ENCODE results near the gene KRTAP17-1.
"Not testable (repeated sequence)": the region's sequence is repeated elsewhere in the genome, so short reads cannot be mapped to it uniquely, and the experiment has no call there.

The KRTAP17-1 gene, protein sequence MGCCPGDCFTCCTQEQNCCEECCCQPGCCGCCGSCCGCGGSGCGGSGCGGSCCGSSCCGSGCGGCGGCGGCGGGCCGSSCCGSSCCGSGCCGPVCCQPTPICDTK

DNA sequence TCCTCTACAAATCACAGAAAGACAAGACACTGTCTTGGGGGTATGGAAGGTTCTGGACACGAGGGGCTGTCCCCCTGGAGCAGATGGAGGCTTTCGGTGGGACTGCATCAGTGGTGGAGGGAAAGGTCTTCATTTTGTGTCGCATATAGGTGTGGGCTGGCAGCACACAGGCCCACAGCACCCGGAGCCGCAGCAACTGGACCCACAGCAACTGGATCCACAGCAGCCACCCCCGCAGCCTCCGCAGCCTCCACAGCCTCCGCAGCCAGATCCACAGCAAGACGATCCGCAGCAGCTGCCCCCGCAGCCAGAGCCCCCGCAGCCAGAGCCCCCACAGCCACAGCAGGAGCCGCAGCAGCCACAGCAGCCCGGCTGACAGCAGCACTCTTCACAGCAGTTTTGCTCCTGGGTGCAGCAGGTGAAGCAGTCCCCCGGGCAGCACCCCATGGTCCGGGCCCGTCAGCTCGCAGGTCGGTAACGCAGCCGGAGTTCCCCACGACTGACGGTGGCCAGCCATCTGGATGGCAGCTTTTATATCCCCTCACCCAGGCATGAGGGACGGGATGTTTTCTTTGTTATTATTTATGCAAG lies at the start of gene KRTAP17-1:
Gene KRTAP17-1, minus strand, starts transcription at position 507 of the 591 bp plus-strand sequence. Its CDS starts 60 bp downstream, at position 447.
- no peak for DNase-seq (ENCODE audit: low read depth in 2 of 2)

DNA sequence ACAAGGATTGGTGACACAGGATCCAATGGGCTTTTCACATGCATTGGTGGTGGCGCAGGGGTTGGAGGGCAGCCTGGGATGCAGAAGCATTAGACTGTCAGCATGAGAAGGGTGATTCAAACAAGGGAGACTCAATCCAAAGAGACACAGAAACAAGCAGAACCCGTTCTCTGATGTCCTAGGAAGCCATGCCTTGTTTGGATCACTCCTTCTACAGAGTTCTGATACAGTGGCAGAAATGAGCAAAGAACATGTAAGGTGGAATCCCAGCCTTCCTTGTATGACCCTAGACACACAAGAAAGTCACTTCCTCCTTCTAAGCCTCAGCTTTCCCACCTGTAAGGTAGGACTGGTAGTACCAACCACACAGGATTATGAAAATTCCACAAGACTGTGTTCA lies 48.4 kb upstream of the KRTAP17-1 start:
- no peak for DNase-seq (ENCODE audit: low read depth in 2 of 2)

DNA sequence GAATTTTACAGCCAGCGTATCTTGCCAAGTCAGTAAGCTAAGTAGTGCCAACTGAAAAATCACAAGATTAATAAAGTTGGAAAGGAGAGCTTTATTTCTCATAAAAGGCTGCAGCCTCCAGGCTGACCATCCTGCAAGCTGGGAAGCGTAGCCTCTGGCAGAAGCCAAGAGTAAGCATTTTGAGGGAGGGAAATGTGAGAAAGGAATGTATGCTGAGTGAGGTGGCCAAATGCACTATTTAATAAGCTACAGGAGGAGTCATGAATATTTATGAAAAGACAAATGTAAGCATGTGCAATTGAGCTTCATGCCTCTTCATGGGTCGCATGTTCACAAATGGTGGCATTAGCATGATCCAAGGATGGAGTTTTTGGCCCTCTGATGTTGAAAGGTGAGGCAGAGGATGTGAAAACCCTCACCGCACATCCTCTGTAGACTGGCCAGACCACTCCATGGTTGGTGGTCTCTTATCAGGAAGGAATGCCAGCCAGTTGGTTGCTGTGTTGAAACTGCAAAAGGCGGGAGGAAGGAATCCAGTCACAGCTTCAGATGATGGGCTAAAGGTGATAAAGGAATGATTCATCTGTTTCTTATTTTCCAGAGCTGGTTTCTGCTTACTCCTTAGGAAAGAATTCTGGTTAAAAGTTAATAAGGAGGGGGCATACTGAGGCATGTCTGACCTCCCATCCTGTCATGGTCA lies 44.9 kb upstream of the KRTAP17-1 start:
- no peak for DNase-seq (ENCODE audit: low read depth in 2 of 2)

DNA sequence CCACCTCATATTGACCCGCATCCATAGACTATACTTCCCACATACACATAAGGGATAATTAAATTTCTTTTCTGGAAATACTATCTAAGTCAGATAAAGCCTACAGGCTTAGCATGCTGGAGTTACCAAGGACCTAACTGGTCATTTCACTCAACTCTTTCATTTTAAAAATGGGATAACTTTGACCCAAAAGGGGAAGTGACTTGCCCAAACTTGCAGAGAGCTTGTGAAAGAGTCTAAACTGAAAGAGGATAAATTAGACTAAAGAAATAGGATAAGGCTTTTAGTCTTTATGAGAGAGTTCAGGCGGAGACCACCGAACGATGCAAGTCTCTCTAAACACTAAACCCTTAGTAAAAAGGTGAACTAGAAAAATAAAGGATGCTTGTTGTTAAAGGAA lies 39.0 kb upstream of the KRTAP17-1 start:
- DNase-seq (ENCODE audit: low read depth in 2 of 2), result no peak

DNA sequence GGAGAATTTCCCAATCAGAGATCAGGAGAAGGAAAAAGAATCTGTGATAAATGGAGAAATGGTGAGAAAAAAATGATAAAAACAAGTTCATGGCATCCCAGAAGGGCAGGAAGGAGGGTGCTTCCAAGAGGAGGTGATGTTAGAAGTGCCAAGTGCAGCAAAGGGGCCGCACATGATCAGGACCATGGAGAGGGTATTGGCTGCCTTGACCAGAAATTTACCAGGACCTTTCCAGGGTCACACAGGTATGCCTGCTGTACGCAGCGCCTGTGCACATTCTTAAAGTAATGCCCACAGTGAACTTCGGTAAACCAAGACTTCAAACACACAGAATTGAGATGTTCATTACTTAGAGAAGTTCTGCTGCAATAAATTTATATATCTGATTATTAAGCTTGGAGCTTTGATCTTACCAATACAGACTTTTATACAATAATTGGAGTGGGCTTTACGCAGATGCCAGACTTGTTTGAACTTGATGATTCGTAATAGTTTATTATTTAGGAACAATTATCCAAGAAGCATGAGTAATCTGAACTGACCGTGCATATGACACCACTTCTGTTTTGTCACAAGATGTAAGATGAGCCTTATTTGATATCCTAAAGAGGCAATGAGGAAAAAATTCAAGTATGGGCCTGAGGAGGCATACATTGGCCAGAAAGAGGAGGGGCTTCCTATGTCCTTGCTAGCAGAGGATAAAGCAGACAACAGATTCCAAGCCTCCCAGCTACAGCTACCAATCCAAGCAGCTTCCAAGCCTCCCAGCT lies 37.3 kb upstream of the KRTAP17-1 start:
- DNase-seq (ENCODE audit: low read depth in 2 of 2), result no peak

DNA sequence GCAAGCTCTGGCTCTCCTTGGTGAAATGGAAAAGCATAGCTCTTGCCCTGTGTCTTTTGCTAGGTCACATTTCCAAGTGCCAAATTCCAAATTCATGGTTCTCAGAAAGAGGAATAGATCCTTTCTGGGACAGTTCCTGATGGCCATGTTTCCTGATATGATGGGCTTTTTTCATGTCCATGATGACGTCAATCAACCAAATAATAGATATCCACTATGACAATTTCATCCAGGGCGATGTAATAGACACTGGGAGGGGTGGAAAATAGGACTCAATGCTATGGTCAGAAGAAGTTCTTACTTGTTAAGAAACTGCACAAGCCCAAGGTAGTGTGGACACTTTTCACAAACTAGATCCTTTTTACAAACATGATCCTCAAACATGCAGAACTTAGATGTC lies 35.7 kb upstream of the KRTAP17-1 start:
- DNase-seq (ENCODE audit: low read depth in 2 of 2), result no peak

DNA sequence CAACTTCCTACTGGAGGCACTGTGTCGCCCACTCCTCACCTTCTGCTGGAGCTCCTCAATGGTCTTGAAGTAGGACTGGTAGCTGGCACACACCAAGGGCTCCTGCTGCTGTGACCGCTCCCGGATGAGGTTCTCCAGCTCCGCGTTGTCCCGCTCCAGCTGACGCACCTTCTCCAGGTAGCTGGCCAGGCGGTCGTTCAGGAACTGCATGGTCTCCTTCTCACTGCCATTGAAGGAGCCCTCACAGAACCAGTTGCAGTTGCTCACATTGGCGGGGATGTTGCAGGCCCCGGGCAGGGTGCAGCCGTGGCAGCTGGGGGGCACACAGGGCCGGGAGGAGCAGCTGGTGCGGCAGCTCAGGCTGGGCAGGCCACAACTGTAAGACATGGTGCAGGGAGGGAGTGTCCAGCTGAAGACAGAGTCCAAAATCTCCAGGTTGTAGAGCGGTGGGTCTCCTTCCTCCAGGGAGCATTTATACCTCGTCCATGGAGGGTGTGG lies 34.9 kb upstream of the KRTAP17-1 start, which contains the start of gene KRT33A:
Gene KRT33A, minus strand, starts transcription at position 448 of the 498 bp plus-strand sequence. Its CDS starts 61 bp downstream, at position 387.
- DNase-seq (ENCODE audit: low read depth in 2 of 2), result not testable (repeated sequence)

DNA sequence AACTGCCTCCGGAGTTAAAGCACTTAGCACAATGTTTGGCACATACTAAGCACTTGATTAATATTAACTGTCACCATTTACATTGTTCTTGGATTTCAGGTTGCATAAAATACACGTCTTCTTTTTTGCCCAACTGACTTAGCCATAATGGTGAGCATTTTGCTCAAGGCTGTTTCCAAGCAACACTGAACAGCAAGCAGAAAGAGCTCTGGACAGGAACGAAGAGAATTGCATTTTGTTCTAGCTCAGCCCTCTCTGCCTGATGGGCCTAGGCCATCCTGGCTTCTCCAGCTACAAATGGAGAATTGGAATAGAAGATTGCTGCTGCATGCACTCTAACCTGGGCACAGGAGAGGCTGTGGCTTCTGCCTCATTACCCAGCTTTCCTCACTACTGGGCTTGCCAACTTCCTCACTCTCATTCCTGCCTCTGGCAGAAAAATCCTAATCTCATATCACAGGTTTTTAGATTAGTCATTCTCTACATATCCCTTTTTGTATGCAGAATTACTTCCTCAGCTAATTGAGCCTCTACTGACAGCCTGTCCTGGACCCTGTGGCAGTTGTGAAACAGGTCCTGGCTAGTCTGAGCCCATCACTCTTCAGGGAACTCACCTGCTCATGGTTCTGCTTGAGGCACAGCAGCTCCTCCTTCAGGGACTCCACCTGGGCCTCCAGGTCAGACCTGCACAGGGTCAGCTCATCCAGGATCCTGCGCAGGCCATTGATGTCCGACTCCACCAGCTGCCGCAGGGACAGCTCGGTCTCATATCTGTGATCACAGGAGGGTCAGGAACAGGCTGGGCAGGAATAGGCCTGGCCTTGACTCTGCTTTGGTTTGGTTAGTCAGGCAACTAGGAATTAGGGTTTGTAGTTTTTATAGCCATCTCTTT lies 32.6 kb upstream of the KRTAP17-1 start:
- no peak for DNase-seq (ENCODE audit: low read depth in 2 of 2)

DNA sequence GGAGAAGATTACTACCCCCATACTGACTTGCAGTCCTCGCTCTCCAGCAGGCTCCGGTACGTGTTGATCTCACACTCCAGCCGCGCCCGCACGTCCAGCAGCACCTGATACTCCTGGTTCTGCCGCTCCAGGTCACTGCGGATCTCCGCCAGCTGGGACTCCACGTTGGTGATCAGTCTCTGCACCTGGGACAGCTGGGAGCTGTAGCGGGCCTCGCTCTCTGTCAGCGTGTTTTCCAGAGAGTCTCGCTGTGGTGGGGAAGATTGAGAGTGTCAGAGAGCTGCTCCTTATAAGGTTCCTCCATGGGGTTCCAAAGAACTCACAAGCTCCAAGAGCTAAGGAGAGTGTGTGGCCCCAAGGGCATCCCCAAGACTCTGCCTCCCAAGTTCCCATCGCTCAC lies 30.9 kb upstream of the KRTAP17-1 start:
- DNase-seq (ENCODE audit: low read depth in 2 of 2), result not testable (repeated sequence)

DNA sequence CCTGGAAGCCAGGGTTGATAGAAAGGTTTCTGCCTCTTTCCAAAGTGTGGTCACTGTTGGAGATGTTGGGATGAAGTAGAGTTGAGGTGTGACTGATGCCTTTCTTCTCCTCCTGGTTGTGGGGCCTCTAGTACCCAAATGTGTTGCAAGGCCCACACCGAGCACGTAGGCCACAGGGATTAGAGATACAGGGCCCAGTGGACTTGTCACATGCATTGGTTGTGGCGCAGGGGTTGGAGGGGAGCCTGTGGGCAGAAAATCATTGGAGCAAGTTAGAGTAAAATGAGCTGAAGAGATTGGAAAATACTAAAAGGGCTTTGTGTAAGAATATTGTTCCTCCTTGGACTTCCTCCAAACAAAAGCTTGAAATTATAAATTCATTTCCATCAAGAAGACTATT lies 30.5 kb upstream of the KRTAP17-1 start:
- no peak for DNase-seq (ENCODE audit: low read depth in 2 of 2)

DNA sequence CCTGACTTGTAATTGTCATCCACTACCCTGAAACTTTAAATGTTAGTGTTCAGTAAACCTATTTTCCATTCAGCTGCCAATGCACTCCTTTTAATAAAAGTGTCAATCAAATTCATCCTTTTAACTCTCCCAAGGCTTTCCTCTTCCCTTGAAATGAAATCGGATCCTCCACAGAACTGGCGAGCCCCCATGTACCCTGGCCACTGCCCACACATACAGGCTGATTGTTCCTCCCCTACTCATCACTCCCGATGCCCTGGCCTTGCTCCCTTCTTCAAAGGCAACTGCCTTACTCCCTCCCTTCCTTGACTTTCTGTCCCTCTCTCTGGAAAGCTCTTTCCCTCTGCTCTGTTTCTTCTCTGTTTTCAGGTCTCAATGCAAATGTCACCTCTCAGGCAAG lies 27.5 kb upstream of the KRTAP17-1 start:
- DNase-seq (ENCODE audit: low read depth in 2 of 2), result no peak

DNA sequence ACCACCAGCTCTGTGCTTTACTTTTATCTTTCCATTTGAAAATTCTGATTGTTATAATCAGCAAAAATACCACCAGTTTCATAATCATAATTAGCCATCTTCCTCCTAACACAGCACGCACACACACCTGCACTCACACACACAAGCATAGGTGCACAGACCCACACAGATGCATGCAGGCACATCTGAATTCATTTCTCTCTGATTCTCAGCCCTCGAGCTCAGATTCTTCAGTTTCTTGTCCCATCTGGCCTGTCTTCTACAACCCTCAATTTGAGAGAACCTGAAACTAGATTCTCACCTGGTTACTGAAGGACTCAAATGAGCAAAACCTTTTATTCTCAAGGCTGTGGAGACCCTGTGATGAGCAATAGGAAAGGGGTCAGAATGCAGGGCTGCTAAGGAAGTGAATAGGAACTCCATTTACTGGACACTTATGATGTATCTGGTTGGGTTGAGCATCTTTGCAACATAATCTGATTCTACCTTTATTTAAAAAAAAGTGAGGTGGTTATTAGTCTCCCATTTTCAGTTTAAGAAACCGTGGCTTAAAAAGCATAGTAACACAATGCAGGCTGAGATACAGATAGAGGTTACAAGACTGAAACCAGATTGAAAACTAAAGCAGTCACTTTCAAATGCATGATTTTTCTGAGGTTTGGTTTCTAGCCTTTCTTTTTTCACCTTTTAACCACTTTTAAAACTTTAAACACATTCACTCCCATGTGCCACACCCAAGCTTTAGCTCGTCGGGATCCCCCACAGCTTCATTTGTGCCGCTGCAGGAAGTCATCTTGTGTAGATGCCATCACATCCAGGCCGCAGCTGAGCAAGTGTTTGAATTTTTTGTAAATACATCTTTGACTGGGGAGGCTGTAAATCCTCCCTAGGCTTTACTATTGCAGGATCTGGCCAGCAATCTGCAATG lies 25.7 kb upstream of the KRTAP17-1 start:
- no peak for DNase-seq (ENCODE audit: low read depth in 2 of 2)

DNA sequence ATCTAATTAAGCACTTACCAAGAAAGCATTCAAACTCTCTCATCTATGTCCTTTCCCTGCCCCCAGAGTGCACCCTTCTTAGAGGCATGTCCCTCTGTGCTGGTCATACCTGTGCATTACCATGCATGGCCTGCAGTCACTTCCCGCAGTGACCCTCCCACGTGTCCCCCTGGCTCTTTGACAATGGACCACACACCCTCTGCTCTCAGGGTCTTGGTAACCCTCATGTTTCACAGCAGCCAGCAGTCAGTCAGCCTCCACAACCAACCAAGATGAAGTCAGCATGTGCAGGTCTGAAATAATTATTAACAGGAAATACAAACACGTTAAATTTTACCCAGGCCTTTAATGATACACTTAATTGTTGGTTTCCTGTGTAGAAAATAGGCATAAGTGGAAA lies 25.0 kb upstream of the KRTAP17-1 start:
- no peak for DNase-seq (ENCODE audit: low read depth in 2 of 2)

DNA sequence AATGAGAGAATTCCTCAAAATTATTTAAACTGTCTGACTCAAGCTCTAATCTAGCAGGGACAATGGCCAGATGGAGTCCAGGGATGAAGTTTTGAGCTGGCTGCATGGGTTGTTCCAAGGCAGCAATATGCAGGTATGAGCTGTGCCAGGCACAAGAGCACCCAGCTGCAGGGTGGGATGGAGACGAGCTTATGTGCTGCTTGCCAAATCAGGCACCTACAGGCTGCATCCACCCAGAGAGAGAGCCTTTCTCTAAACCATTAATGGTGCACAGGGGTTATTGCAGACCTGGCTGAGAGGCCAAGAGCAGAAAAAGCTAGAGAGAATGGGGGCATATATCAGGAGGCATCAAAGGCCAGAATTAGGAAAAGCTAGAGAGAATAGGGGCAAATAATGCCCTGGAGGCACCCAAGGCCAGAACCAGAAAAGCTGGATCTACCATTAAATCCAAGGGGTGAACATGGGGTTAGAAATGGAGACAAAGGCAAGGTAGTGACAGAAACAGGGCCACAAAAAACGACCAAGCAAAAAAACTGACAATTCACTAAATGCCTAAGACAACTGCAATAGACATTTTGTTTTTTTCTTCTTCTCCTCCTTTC lies 24.2 kb upstream of the KRTAP17-1 start:
- no peak for DNase-seq (ENCODE audit: low read depth in 2 of 2)

DNA sequence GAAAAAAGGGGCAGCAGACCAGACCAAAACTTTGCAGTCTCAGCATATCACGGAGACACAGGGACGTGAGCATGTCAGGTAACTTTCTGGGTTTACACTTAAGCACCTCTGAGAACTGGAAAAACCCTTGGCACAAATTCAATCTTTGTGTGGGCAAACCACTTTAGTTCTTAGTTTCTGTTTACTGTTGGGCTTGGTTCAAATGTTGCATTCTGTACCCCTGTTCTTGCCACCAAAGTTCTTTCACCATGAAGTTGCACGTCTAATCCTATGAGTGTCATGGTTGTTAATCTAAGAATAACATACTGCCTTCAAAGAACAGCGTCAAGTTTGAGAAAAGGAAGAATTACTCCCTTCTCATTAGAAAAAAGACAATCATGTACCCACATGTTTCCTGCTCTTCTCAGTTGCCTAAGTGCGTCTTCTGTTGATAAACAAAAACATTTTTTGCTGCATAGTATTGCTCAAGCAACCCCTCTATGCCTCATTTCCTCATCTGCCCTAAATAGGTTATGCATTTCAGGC lies 23.5 kb upstream of the KRTAP17-1 start:
- no peak for DNase-seq (ENCODE audit: low read depth in 2 of 2)

DNA sequence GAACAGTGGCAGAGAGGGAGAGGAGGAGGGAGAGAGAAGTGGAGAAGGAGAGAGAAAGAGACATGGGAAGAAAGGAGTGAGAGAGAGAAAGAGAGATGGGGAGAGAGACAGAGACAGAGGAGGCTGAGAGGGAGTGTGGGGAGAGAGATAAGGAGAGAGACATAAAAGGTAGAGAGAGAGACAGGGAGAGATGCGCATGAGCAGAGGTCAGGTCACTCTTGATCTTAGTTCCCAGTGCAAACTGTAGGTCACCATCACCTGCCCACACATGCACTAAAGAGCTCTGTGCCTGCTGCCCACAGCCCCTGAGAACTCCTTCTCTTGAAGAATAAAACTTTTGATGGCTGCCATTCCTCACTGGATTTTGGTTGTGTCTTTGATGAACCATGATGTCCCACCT lies 20.2 kb upstream of the KRTAP17-1 start:
- DNase-seq (ENCODE audit: low read depth in 2 of 2), result no peak

DNA sequence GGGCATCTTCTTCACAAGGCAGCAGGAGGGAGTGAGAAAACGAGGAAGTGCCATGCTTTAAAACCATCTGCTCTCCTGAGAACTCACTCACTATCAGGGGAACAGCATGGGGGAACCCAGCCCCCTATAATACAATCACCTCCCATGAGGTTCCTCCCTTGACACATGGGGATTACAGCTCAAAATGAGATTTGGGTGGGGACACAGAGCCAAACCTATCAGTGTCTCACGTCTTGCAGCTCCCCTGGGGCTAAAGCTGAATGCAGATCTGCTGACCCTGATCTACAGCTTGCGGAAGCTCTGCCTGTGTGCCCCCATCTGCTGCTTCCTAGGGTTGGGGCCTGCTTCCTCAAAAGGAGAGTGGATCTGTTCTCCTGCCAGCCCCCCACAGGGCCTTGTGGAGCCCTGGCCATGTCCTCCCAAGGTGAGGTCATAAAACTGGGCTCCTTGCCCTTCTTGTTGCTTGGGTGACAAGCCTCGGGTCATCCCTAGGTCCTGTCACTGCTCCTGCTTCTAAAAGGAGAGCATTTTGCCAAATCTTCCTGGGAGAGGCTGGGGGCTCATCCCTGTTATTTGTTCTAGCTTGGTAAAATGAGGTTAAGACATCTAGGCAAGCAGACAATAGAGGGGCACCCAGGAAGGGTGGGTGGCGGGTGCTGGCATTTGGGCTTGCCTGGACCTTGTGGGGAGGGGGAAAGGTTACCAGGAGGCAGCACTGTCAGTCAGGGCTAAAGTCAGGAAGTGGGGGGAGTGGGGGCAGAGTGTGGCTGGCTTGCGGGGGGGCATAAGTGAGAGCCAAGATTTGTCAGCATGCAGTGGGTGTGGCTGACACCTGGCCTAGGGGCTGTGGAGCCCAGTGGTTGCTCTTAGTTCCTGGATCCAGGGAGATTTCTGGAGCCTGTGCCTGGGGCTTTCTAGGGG lies 19.1 kb upstream of the KRTAP17-1 start:
- no peak for DNase-seq (ENCODE audit: low read depth in 2 of 2)

DNA sequence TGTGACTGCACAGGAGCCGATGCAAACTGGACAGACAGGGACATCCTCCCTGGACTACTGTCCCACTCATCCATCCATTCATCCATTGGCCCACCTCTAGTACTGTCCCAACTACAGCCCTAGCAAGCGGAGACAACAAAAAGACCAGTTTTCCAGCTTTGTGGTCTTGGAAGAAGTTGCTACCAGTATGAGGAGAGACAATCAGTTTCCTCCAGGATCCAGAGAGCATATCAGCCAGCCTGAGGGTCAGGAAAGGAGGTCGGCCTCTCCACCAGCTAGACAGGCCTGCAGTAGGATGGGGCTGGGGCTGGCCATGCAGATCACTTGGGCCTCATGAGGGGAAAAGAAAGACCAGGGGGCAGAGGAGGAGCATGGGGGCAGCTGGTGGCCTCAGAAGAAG lies 18.3 kb upstream of the KRTAP17-1 start:
- DNase-seq (ENCODE audit: low read depth in 2 of 2), result no peak
